OCI-LY7 (cell line): ENCODE results near the gene FAAP20. TPM values are rescaled to one million over a fixed set of nuclear protein-coding genes. Genes with fewer than 3 reads are reported as not detected.

Source experiments
- BruUV-seq: library from RNA; stranded (reverse); fragments of 400-500 nt; replicated peaks from 2 replicates; lab custom pipeline; 2021; lab: Mats Ljungman, UMichigan
- CTCF ChIA-PET: fragments of 300-600 bp; sonication (Branson Sonifier 250); formaldehyde crosslinking; loops from one replicate; lab custom pipeline; 2022; ENCODE audit warnings: antibody characterized with exemption; ENCODE audit not compliant: unreplicated experiment; lab: Charles Lee
- POLR2A ChIA-PET: fragments of 300-600 bp; sonication (Branson Sonifier 250); formaldehyde crosslinking; loops from one replicate; lab custom pipeline; 2022; ENCODE audit warnings: antibody characterized with exemption; lab: Charles Lee
- DNase-seq: peaks from one replicate; pipeline ENCODE4 v3.0.0-alpha.2; 2015; ENCODE audit warnings: low spot score
- H2AFZ ChIP-seq: fragments of 200-600 bp; sonication (generic), shearing (Covaris generic); 2 replicates; pipeline ENCODE4 v1.6.1; 2014; ENCODE audit warnings: mild to moderate bottlenecking, antibody characterized with exemption, low read length, moderate library complexity
- H3K27ac ChIP-seq: fragments of 200-600 bp; sonication (generic); 2 replicates; pipeline ENCODE4 v1.5.1; 2014; ENCODE audit warnings: mixed run types, low read depth, mild to moderate bottlenecking, moderate library complexity, low read length, inconsistent platforms; ENCODE audit not compliant: poor library complexity, severe bottlenecking
- H3K36me3 ChIP-seq: fragments of 200-600 bp; sonication (generic); 2 replicates; pipeline ENCODE4 v1.6.1; 2014; ENCODE audit warnings: mild to moderate bottlenecking, antibody characterized with exemption, low read length, moderate library complexity, mixed read lengths; ENCODE audit not compliant: insufficient read depth
- H3K4me1 ChIP-seq: fragments of 200-600 bp; sonication (generic); 2 replicates; pipeline ENCODE4 v1.5.1; 2014; ENCODE audit warnings: mild to moderate bottlenecking, low read length; ENCODE audit not compliant: insufficient read depth, poor library complexity, severe bottlenecking
- H3K4me2 ChIP-seq: fragments of 200-600 bp; sonication (generic); 2 replicates; pipeline ENCODE4 v1.6.1; 2014; ENCODE audit warnings: mild to moderate bottlenecking, low read length
- H3K4me3 ChIP-seq: fragments of 200-600 bp; sonication (generic); 2 replicates; pipeline ENCODE4 v1.5.1; 2014; ENCODE audit warnings: mild to moderate bottlenecking, low read depth, low read length; ENCODE audit not compliant: poor library complexity, severe bottlenecking
- H3K79me2 ChIP-seq: fragments of 200-600 bp; sonication (generic); 2 replicates; pipeline ENCODE4 v1.6.1; 2016; ENCODE audit warnings: low read depth, mild to moderate bottlenecking, low read length, moderate library complexity, mixed read lengths; ENCODE audit not compliant: insufficient read depth
- H3K9me2 ChIP-seq: fragments of 200-600 bp; sonication (generic); 2 replicates; pipeline ENCODE4 v1.6.1; 2016; ENCODE audit warnings: mild to moderate bottlenecking, low read length, mixed read lengths; ENCODE audit not compliant: insufficient read depth
- H3K9me3 ChIP-seq: fragments of 200-600 bp; sonication (generic); 2 replicates; pipeline ENCODE4 v1.6.1; 2014; ENCODE audit warnings: mild to moderate bottlenecking, mixed run types, low read length, mixed read lengths
- H4K20me1 ChIP-seq: fragments of 200-600 bp; sonication (generic); 2 replicates; pipeline ENCODE4 v1.6.1; 2014; ENCODE audit warnings: mild to moderate bottlenecking, antibody characterized with exemption, low read length, moderate library complexity, mixed read lengths; ENCODE audit not compliant: insufficient read depth
- EZH2phosphoT487 ChIP-seq: fragments of 200-600 bp; sonication (generic); IDR thresholded peaks from 2 replicates; pipeline ENCODE4 v1.6.1; 2018; ENCODE audit warnings: low read depth, borderline replicate concordance, mild to moderate bottlenecking, mixed run types, antibody characterized with exemption, low read length, moderate library complexity, mixed read lengths
- intact Hi-C: fragments of 100-400 bp; cut with micrococcal nuclease; formaldehyde crosslinking; loops from one replicate; pipeline ENCODE4 v1.10.0; 2022; ENCODE audit not compliant: unreplicated experiment
- total RNA-seq, 2 experiments: library from RNA; depleted of rRNA in 1 of 2; stranded (reverse); fragments of >200 nt in 1 of 2; shearing (Covaris generic) in 1 of 2; gene quantifications; 2 replicates each; pipeline ENCODE4 v1.2.3, GENCODE V29; 2014 to 2022
- TF ChIP-seq, protein P1 (sequence below): fragments of 200-600 bp; sonication (generic); conservative IDR thresholded peaks from 2 replicates; pipeline ENCODE4 v1.5.1; 2014; ENCODE audit warnings: mild to moderate bottlenecking, antibody characterized with exemption, low read length, moderate library complexity, mixed read lengths

The FAAP20 gene
- total RNA-seq, 2 experiments from 2014 or later: 47.4 to 55.7 TPM

DNA sequence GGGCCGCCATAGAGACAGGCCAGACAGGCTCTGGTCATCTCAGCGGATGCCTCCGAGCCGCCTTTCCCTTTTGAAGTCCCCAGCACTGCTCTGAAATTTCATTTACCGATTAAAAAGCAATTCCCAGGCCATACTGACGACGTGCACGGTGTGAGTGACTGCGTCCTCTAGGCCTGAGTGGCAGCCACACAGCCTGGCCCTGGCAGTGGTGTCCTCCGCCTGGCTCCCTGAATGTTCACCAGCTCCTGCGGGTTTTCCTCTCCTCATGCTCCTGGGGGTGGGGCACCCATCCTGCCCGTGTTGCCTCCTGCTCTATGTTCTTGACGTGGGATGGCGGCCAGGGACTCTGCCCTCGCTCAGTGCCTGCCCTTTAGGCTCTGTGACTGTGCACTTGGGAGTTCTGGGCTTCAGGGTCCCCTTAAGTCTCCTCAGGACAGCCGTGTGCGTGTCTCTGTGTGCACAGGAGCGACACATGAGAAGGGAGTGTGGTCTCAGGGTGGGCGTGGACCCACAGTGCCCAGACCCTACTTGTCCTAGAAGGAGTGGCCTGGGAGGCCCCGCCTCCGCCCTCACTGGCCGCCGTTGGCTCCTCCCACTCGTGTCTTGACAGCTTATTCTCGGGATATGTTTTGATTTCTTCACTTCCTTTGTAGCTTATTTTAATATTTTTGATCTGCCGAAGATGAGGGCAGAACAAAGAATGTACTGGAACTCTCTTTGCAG is 37.1 kb upstream of the FAAP20 start:
- ChIA-PET POLR2A (interaction anchor here (1.0 kb wide), 1 partner anchor 69 kb away, joined by 3 read pairs; no protein-coding TSS in a partner anchor), CTCF (no interaction called here)
- Histone ChIP-seq H3K4me1 (peaks cover 41% of the 10 kb centered on the region), H3K79me2 (no peaks in the 10 kb centered on the region), H2AFZ (no peak overlapping the region), H4K20me1 (no peaks in the 10 kb centered on the region; the same call in 1 of the 2 replicates), H3K9me3 (no peaks in the 10 kb centered on the region), H3K36me3 (no peaks in the 10 kb centered on the region), H3K4me3 (peak overlapping the region; percentile 61), H3K4me2 (peak overlapping the region; percentile 71), H3K9me2 (no peaks in the 10 kb centered on the region), H3K27ac (no peak overlapping the region)
- TF ChIP-seq, protein P1, sequence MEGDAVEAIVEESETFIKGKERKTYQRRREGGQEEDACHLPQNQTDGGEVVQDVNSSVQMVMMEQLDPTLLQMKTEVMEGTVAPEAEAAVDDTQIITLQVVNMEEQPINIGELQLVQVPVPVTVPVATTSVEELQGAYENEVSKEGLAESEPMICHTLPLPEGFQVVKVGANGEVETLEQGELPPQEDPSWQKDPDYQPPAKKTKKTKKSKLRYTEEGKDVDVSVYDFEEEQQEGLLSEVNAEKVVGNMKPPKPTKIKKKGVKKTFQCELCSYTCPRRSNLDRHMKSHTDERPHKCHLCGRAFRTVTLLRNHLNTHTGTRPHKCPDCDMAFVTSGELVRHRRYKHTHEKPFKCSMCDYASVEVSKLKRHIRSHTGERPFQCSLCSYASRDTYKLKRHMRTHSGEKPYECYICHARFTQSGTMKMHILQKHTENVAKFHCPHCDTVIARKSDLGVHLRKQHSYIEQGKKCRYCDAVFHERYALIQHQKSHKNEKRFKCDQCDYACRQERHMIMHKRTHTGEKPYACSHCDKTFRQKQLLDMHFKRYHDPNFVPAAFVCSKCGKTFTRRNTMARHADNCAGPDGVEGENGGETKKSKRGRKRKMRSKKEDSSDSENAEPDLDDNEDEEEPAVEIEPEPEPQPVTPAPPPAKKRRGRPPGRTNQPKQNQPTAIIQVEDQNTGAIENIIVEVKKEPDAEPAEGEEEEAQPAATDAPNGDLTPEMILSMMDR: no peak
- no peak for TF ChIP-seq EZH2phosphoT487
- BruUV-seq: no TSS peak
- intact Hi-C loops: no loop called here
- DNase-seq: no peak

DNA sequence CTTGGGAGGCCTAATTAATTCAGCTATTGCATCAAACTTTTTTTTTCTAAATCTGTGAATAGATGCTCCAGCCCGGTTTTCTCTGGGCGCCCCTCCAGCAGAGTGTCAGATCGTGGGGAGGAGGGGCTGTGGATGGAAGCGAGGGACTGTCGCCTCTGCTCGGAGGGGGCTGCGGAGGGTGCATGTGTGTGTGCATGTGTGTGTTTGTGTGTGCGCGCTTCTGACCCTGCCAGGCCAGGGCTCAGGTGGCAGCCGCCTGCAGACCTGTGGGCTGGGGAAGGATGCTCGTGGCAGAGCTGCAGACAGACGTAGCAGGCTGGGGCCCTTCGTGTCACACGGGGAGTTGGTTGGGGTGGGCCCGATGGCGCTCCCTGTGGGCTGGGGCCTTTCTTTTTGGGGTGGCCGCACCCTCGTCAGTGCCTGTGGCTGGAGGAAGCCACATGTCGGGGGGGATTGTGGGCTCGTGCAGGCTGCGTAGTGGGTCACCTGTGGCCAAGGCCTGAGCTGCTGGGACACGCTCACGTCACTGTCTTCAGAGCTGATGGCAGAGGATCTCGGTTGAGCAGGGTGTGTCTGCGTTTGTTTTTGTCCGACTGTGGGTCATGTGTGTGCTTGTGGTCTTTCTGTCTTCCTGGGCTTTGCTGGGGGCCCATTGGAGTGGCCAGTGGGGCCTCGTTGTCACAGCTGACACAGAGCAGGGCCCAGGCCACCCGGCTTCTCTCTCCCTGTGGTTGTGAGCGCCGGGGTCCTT is 36.4 kb upstream of the FAAP20 start:
- Histone ChIP-seq H3K9me3 (no peaks in the 10 kb centered on the region), H2AFZ (no peak overlapping the region), H3K79me2 (no peaks in the 10 kb centered on the region), H4K20me1 (no peaks in the 10 kb centered on the region), H3K4me2 (peak overlapping the region; percentile 71), H3K9me2 (no peaks in the 10 kb centered on the region), H3K4me1 (peaks cover 41% of the 10 kb centered on the region), H3K36me3 (no peaks in the 10 kb centered on the region), H3K27ac (no peak overlapping the region), H3K4me3 (peak overlapping the region; percentile 61)
- POLR2A ChIA-PET: interaction anchor here (1.0 kb wide), 1 partner anchor 70 kb away, joined by 3 read pairs; no protein-coding TSS in a partner anchor
- intact Hi-C loops: no loop called here
- DNase-seq: no peak
- CTCF ChIA-PET: no interaction called here
- BruUV-seq: no TSS peak
- no peak for TF ChIP-seq EZH2phosphoT487
- TF ChIP-seq, protein P1: no peak
